ENCODE measurements around the gene PDE12. TPM values are rescaled to one million over a fixed set of nuclear protein-coding genes. Genes with fewer than 3 reads are reported as not detected.

PDE12 gene, protein sequence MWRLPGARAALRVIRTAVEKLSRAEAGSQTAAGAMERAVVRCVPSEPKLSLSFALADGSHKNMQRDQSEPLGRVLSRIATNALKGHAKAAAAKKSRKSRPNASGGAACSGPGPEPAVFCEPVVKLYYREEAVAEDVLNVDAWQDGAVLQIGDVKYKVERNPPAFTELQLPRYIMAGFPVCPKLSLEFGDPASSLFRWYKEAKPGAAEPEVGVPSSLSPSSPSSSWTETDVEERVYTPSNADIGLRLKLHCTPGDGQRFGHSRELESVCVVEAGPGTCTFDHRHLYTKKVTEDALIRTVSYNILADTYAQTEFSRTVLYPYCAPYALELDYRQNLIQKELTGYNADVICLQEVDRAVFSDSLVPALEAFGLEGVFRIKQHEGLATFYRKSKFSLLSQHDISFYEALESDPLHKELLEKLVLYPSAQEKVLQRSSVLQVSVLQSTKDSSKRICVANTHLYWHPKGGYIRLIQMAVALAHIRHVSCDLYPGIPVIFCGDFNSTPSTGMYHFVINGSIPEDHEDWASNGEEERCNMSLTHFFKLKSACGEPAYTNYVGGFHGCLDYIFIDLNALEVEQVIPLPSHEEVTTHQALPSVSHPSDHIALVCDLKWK
- total RNA-seq = 12.4 and 17.2 TPM in 2 replicates

DNA sequence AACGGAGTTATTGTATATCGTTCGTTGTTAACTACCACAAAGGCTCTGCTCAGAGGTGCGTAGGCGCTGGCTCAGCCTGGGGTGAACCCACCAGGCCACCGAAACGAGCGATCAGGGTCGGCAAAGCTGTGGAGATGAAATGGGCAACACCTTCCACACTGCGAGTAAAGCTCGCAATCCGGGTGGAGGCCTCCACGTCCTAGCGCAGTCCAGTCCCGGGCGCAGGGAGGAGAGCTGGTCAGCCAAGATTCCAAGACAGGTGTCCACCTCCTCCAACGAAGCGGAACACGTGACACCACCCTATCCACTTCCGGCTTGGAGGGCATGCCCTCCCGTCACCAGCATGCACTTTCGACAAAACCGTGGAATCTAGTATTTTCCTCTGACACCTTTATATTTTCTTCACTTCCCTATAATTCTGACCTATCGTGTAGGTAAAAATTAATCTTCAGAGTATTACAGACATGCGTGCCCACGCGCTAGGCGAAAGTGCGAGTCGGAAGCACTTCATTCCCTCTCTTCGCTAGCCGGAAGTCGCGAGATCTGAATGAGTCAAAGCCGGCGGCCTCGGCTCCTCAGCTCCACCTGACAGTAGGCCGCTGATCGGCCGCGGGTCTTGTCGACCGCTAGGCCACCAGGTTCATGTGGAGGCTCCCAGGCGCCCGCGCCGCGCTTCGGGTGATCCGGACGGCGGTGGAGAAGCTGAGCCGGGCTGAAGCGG is at the start of gene PDE12:
PDE12 (plus strand) TSS at position 537 of the 721 bp plus-strand sequence; CDS start at position 643, 106 bp downstream.

GRCh38 chr3:57544181-57545125 is 11.6 kb upstream of the PDE12 start, which contains the start of gene DNAH12:
Gene DNAH12, minus strand, starts transcription at chr3:57544344. Its CDS starts 1,474 bp downstream, at chr3:57542870.

GRCh38 chr3:57597127-57597923 is 41.3 kb downstream of the PDE12 start, which contains the start of gene ARF4:
Gene ARF4, minus strand, starts transcription at chr3:57597344. Its CDS starts 204 bp downstream, at chr3:57597140.

Other genes with a start within 250 kb of the PDE12 start
- under 0.01 and 0.12 TPM in 2 replicates for gene DNAH12, start 11.9 kb upstream of the PDE12 start, total RNA-seq
- gene ARF4, start 41.1 kb downstream of the PDE12 start, total RNA-seq = 277 and 312 TPM in 2 replicates
- gene DENND6A, start 136.8 kb downstream of the PDE12 start, total RNA-seq = 17.1 and 19.6 TPM in 2 replicates
- gene SLMAP, start 200.0 kb downstream of the PDE12 start, total RNA-seq = 39.6 and 46.8 TPM in 2 replicates

All from aortic smooth muscle cell (primary cell).